WTC11 (cell line): ENCODE data around the gene HAGHL. TPM values are rescaled to one million over a fixed set of nuclear protein-coding genes. Genes with fewer than 3 reads are reported as not detected.
A peak's percentile ranks its signal among the peaks of the same experiment; 100 is the strongest.

Experiments used
- ATAC-seq: fragments of 200-7000 bp; cut with Tn5 transposase; 2 replicates; pipeline ENCODE4 v1.10.0; 2021; ENCODE audit warnings: mild to moderate bottlenecking, moderate library complexity
- CTCF ChIA-PET: fragments of 300-600 bp; sonication (Branson Sonifier 250); formaldehyde crosslinking; loops from one replicate; lab custom pipeline; 2021; ENCODE audit warnings: antibody characterized with exemption; lab: Charles Lee
- POLR2A ChIA-PET: fragments of 350-600 bp; sonication (Branson Sonifier 250); formaldehyde crosslinking; loops from one replicate; lab custom pipeline; 2021; ENCODE audit warnings: antibody characterized with exemption; lab: Charles Lee
- DNase-seq: peaks from one replicate; pipeline ENCODE4 v3.0.0; 2021; ENCODE audit warnings: low spot score
- H3K27ac Mint-ChIP-seq: 2 replicates; pipeline ENCODE4 v1.8.0; 2021; ENCODE audit warnings: mixed read lengths
- H3K27me3 Mint-ChIP-seq: 2 replicates; pipeline ENCODE4 v1.8.0; 2021; ENCODE audit warnings: low read depth, mild to moderate bottlenecking, moderate library complexity, mixed read lengths
- H3K36me3 Mint-ChIP-seq: 2 replicates; pipeline ENCODE4 v1.8.0; 2021; ENCODE audit warnings: mixed read lengths
- H3K4me1 Mint-ChIP-seq: 2 replicates; pipeline ENCODE4 v1.8.0; 2022; ENCODE audit warnings: mixed read lengths
- H3K4me3 Mint-ChIP-seq: 2 replicates; pipeline ENCODE4 v1.8.0; 2021; ENCODE audit warnings: mild to moderate bottlenecking, moderate library complexity, mixed read lengths
- H3K9me3 Mint-ChIP-seq: 2 replicates; pipeline ENCODE4 v1.8.0; 2021; ENCODE audit warnings: mixed read lengths
- AR ChIP-seq: fragments of 250-450 bp; sonication (Bioruptor Pico); IDR thresholded peaks from 2 replicates; pipeline ENCODE4 v1.9.0; 2021; ENCODE audit warnings: mild to moderate bottlenecking
- ATF1 ChIP-seq: sonication (generic); formaldehyde crosslinking; IDR thresholded peaks from 2 replicates; pipeline ENCODE4 v1.8.1; 2023; ENCODE audit warnings: mild to moderate bottlenecking, moderate library complexity, missing genetic modification reagents
- ATF3 ChIP-seq: sonication (generic); formaldehyde crosslinking; conservative IDR thresholded peaks from 2 replicates; pipeline ENCODE4 v1.8.1; 2022; ENCODE audit warnings: mild to moderate bottlenecking, missing genetic modification reagents
- E2F5 ChIP-seq: sonication (generic); formaldehyde crosslinking; IDR thresholded peaks from 2 replicates; pipeline ENCODE4 v1.8.1; 2022; ENCODE audit warnings: mild to moderate bottlenecking, moderate library complexity, missing genetic modification reagents
- ELF4 ChIP-seq: sonication (generic); formaldehyde crosslinking; IDR thresholded peaks from 2 replicates; pipeline ENCODE4 v1.8.1; 2022; ENCODE audit warnings: low read depth, mild to moderate bottlenecking, moderate library complexity, missing genetic modification reagents
- EMX1 ChIP-seq: fragments of 250-450 bp; sonication (Bioruptor Pico); IDR thresholded peaks from 2 replicates; pipeline ENCODE4 v1.8.0; 2021; ENCODE audit warnings: mild to moderate bottlenecking
- FOXP1 ChIP-seq: sonication (generic); formaldehyde crosslinking; IDR thresholded peaks from 2 replicates; pipeline ENCODE4 v1.8.0; 2022; ENCODE audit warnings: missing genetic modification reagents, mild to moderate bottlenecking, moderate library complexity, borderline replicate concordance
- GABPB1 ChIP-seq: sonication (generic); formaldehyde crosslinking; IDR thresholded peaks from 2 replicates; pipeline ENCODE4 v1.8.1; 2023; ENCODE audit warnings: mild to moderate bottlenecking, missing genetic modification reagents
- GRHL2 ChIP-seq: fragments of 250-450 bp; sonication (Bioruptor Pico); IDR thresholded peaks from 2 replicates; pipeline ENCODE4 v1.8.0; 2022; ENCODE audit warnings: mild to moderate bottlenecking, moderate library complexity; ENCODE audit not compliant: insufficient replicate concordance, severe bottlenecking
- GTF2I ChIP-seq: fragments of 250-450 bp; sonication (Bioruptor Pico); conservative IDR thresholded peaks from 2 replicates; pipeline ENCODE4 v1.4.0; 2021; ENCODE audit warnings: mild to moderate bottlenecking
- IRF2 ChIP-seq: sonication (generic); formaldehyde crosslinking; IDR thresholded peaks from 2 replicates; pipeline ENCODE4 v1.8.0; 2022; ENCODE audit warnings: low read depth, missing genetic modification reagents, borderline replicate concordance
- JAZF1 ChIP-seq: fragments of 250-450 bp; sonication (Bioruptor Pico); IDR thresholded peaks from 2 replicates; pipeline ENCODE4 v1.9.0; 2021; ENCODE audit warnings: moderate library complexity, mild to moderate bottlenecking, inconsistent platforms
- MXD4 ChIP-seq: fragments of 250-450 bp; sonication (Bioruptor Pico); IDR thresholded peaks from 2 replicates; pipeline ENCODE4 v1.8.0; 2021; ENCODE audit warnings: mild to moderate bottlenecking, moderate library complexity, borderline replicate concordance
- MYBL2 ChIP-seq: sonication (generic); formaldehyde crosslinking; IDR thresholded peaks from 2 replicates; pipeline ENCODE4 v1.8.1; 2023; ENCODE audit warnings: mild to moderate bottlenecking, moderate library complexity, missing genetic modification reagents
- NFYB ChIP-seq: sonication (generic); formaldehyde crosslinking; conservative IDR thresholded peaks from 2 replicates; pipeline ENCODE4 v1.8.0; 2022; ENCODE audit warnings: low read depth, missing genetic modification reagents
- NR1H2 ChIP-seq: sonication (generic); formaldehyde crosslinking; IDR thresholded peaks from 2 replicates; pipeline ENCODE4 v1.9.0; 2021; ENCODE audit warnings: mild to moderate bottlenecking, moderate library complexity, missing genetic modification reagents
- RELA ChIP-seq: sonication (generic); formaldehyde crosslinking; IDR thresholded peaks from 2 replicates; pipeline ENCODE4 v1.8.1; 2022; ENCODE audit warnings: missing genetic modification reagents, mild to moderate bottlenecking, borderline replicate concordance
- TEAD1 ChIP-seq: sonication (generic); formaldehyde crosslinking; IDR thresholded peaks from 2 replicates; pipeline ENCODE4 v1.8.0; 2022; ENCODE audit warnings: mild to moderate bottlenecking, missing genetic modification reagents
- ZMAT4 ChIP-seq: fragments of 250-450 bp; sonication (Bioruptor Pico); IDR thresholded peaks from 2 replicates; pipeline ENCODE4 v1.9.0; 2021; ENCODE audit warnings: mild to moderate bottlenecking
- ZNF121 ChIP-seq: sonication (generic); formaldehyde crosslinking; IDR thresholded peaks from 2 replicates; pipeline ENCODE4 v1.8.0; 2023; ENCODE audit warnings: missing genetic modification reagents
- ZNF232 ChIP-seq: sonication (generic); formaldehyde crosslinking; IDR thresholded peaks from 2 replicates; pipeline ENCODE4 v1.8.0; 2022; ENCODE audit warnings: mild to moderate bottlenecking, missing genetic modification reagents
- ZNF263 ChIP-seq: sonication (generic); formaldehyde crosslinking; IDR thresholded peaks from 2 replicates; pipeline ENCODE4 v1.8.1; 2022; ENCODE audit warnings: low read depth, mild to moderate bottlenecking, moderate library complexity, missing genetic modification reagents
- ZNF416 ChIP-seq: fragments of 250-450 bp; sonication (Bioruptor Pico); IDR thresholded peaks from 2 replicates; pipeline ENCODE4 v1.9.0; 2021; ENCODE audit warnings: mild to moderate bottlenecking, inconsistent platforms
- ZNF671 ChIP-seq: fragments of 250-450 bp; sonication (Bioruptor Pico); IDR thresholded peaks from 2 replicates; pipeline ENCODE4 v1.8.0; 2021; ENCODE audit warnings: mild to moderate bottlenecking
- total RNA-seq: library from RNA; stranded (reverse); gene quantifications from 3 replicates; pipeline ENCODE4 v1.2.3, GENCODE V29; 2021

HAGHL gene
- total RNA-seq, 1 experiment from 2014 or later = 41.7 TPM

GRCh38 chr16:717450-718245 is 9.3 kb upstream of the HAGHL start:
- Mint-ChIP-seq H3K27me3 (peaks cover 32% of the 10 kb centered on the region), H3K4me3 (no peak overlapping the region), H3K27ac (no peak overlapping the region), H3K9me3 (no peaks in the 10 kb centered on the region), H3K36me3 (no peaks in the 10 kb centered on the region; the same call in 1 of the 2 replicates), H3K4me1 (peaks cover 16% of the 10 kb centered on the region)
- DNase-seq = no peak
- ChIA-PET POLR2A (interaction anchor here (1.9 kb wide), 1 partner anchor 83 kb away, joined by 5 read pairs; the partner anchor contains the start of gene GNG13), CTCF (interaction anchor here (0.6 to 8.8 kb wide), 3 partner anchors 9 to 20 kb away, joined by 5 to 90 read pairs (median 25); partner anchors contain the start of genes CCDC78 and HAGHL)
- no peak for ATAC-seq
- TF ChIP-seq E2F5 (CRISPR knock-in tag) (no peak), EMX1 (CRISPR knock-in tag) (0 out of 2 replicates have a peak, but pooled peaks have one; percentile 4)

- ATAC-seq (no peak), DNase-seq (no peak)
- TF ChIP-seq ATF1 (CRISPR knock-in tag) = no peak
- 0 out of 2 replicates have a peak, but pooled peaks have one; percentile 7 for TF ChIP-seq EMX1 (CRISPR knock-in tag)
- no peak for TF ChIP-seq NR1H2 (CRISPR knock-in tag)
- no peak for TF ChIP-seq ZNF416 (CRISPR knock-in tag)
- Mint-ChIP-seq H3K27me3 (peaks cover 27% of the 10 kb centered on the region), H3K9me3 (no peaks in the 10 kb centered on the region), H3K27ac (no peak overlapping the region), H3K4me1 (peaks cover 16% of the 10 kb centered on the region), H3K36me3 (no peaks in the 10 kb centered on the region; the same call in 1 of the 2 replicates), H3K4me3 (no peak overlapping the region)
- POLR2A ChIA-PET = no interaction called here
- CTCF ChIA-PET = no interaction called here
Observed at GRCh38 chr16:718389-718788, 8.5 kb upstream of the HAGHL start.

- TF ChIP-seq GRHL2 (CRISPR knock-in tag) (no peak), FOXP1 (CRISPR knock-in tag) (no peak), RELA (CRISPR knock-in tag) (no peak), GABPB1 (no peak)
- no peak for ATAC-seq
- CTCF ChIA-PET = interaction anchor here (1.5 to 2.8 kb wide), 4 partner anchors 9 to 66 kb away, joined by 7 to 19 read pairs (median 10); partner anchors contain the start of gene RHBDL1
- Mint-ChIP-seq H3K36me3 (no peaks in the 10 kb centered on the region; the same call in 1 of the 2 replicates), H3K9me3 (no peaks in the 10 kb centered on the region), H3K27ac (no peak overlapping the region), H3K4me1 (peaks cover 16% of the 10 kb centered on the region), H3K4me3 (peak overlapping the region; percentile 45), H3K27me3 (peaks cover 22% of the 10 kb centered on the region)
- POLR2A ChIA-PET = no interaction called here
- no peak for DNase-seq
Observed at GRCh38 chr16:718922-719321, 8.0 kb upstream of the HAGHL start.

GRCh38 chr16:719815-720446 is 7.0 kb upstream of the HAGHL start:
- Mint-ChIP-seq H3K9me3 (no peaks in the 10 kb centered on the region), H3K27me3 (peaks cover 15% of the 10 kb centered on the region), H3K27ac (peak overlapping the region; percentile 63), H3K4me3 (peak overlapping the region; percentile 74), H3K4me1 (peaks cover 16% of the 10 kb centered on the region), H3K36me3 (no peaks in the 10 kb centered on the region; the same call in 1 of the 2 replicates)
- CTCF ChIA-PET = interaction anchor here (0.6 to 2.8 kb wide), 22 partner anchors 8 to 426 kb away, joined by 3 to 22 read pairs (median 5); partner anchors contain the start of genes CHTF18, GNG13, JMJD8 and RHBDL1
- POLR2A ChIA-PET = interaction anchor here (0.7 to 2.9 kb wide), 13 partner anchors 8 to 90 kb away, joined by 3 to 10 read pairs (median 3); partner anchors contain the start of genes CIAO3, RHOT2, STUB1 and WDR24
- DNase-seq = no peak
- ATAC-seq = no peak
- no peak for TF ChIP-seq ELF4 (CRISPR knock-in tag)
- no peak for TF ChIP-seq ZNF121 (CRISPR knock-in tag)
- no peak for TF ChIP-seq ZNF263 (CRISPR knock-in tag)
- no peak for TF ChIP-seq MYBL2 (CRISPR knock-in tag)
- TF ChIP-seq JAZF1 = no peak
- no peak for TF ChIP-seq TEAD1 (CRISPR knock-in tag)
- no peak for TF ChIP-seq ZNF232 (CRISPR knock-in tag)
- TF ChIP-seq MXD4 (CRISPR knock-in tag) = no peak
- no peak for TF ChIP-seq NFYB (CRISPR knock-in tag)
- TF ChIP-seq ZNF671 (CRISPR knock-in tag) = no peak
- TF ChIP-seq AR = no peak
- no peak for TF ChIP-seq ZMAT4 (CRISPR knock-in tag)
- TF ChIP-seq NR1H2 (CRISPR knock-in tag) = no peak
- TF ChIP-seq ATF3 (CRISPR knock-in tag) = no peak
- TF ChIP-seq GTF2I (CRISPR knock-in tag) = no peak
- no peak for TF ChIP-seq IRF2 (CRISPR knock-in tag)
